HUES48 (cell line): Measurements from ENCODE around the gene CCNY.

Experiments used
- H3K27ac ChIP-seq: one replicate; pipeline ENCODE4 v1.7.0; 2013; ENCODE audit warnings: low read depth, low read length, inconsistent platforms
- H3K27me3 ChIP-seq: 2 replicates; pipeline ENCODE4 v1.6.1; 2013; ENCODE audit warnings: mild to moderate bottlenecking, low read length; ENCODE audit not compliant: control insufficient read depth, insufficient read depth
- H3K36me3 ChIP-seq: 2 replicates; pipeline ENCODE4 v1.6.1; 2013; ENCODE audit warnings: low read length; ENCODE audit not compliant: control insufficient read depth, insufficient read depth
- H3K4me1 ChIP-seq: 2 replicates; pipeline ENCODE4 v1.6.1; 2013; ENCODE audit warnings: mild to moderate bottlenecking, low read length; ENCODE audit not compliant: control insufficient read depth, insufficient read depth
- H3K4me3 ChIP-seq: 2 replicates; pipeline ENCODE4 v1.5.1; 2013; ENCODE audit warnings: mild to moderate bottlenecking, low read depth, low read length
- H3K9ac ChIP-seq: 2 replicates; pipeline ENCODE4 v1.6.1; 2013; ENCODE audit warnings: mild to moderate bottlenecking, low read depth, low read length, moderate library complexity
- H3K9me3 ChIP-seq: 2 replicates; pipeline ENCODE4 v1.6.1; 2013; ENCODE audit warnings: low read length; ENCODE audit not compliant: control insufficient read depth, insufficient read depth

CCNY gene

GRCh38 chr10:35612385-35613106 is 276.2 kb downstream of the CCNY start:
- Histone ChIP-seq H3K9me3 (peaks cover 5% of the 10 kb centered on the region), H3K4me3 (no peak overlapping the region), H3K9ac (no peak overlapping the region), H3K4me1 (no peaks in the 10 kb centered on the region; the same call in 1 of the 2 replicates), H3K27ac (no peak overlapping the region), H3K27me3 (peaks cover 4% of the 10 kb centered on the region; the same call in 1 of the 2 replicates), H3K36me3 (no peaks in the 10 kb centered on the region)

GRCh38 chr10:35613107-35613440 is 276.8 kb downstream of the CCNY start:
- Histone ChIP-seq H3K36me3 (no peaks in the 10 kb centered on the region), H3K27me3 (no peaks in the 10 kb centered on the region), H3K9me3 (peaks cover 5% of the 10 kb centered on the region), H3K27ac (no peak overlapping the region), H3K4me3 (no peak overlapping the region), H3K9ac (no peak overlapping the region), H3K4me1 (no peaks in the 10 kb centered on the region; the same call in 1 of the 2 replicates)

- Histone ChIP-seq H3K27ac (no peak overlapping the region), H3K4me1 (no peaks in the 10 kb centered on the region; the same call in 1 of the 2 replicates), H3K36me3 (no peaks in the 10 kb centered on the region), H3K4me3 (no peak overlapping the region), H3K9me3 (peaks cover 5% of the 10 kb centered on the region), H3K9ac (no peak overlapping the region), H3K27me3 (no peaks in the 10 kb centered on the region)
Observed at GRCh38 chr10:35613597-35614226, 277.4 kb downstream of the CCNY start.

- Histone ChIP-seq H3K36me3 (no peaks in the 10 kb centered on the region), H3K9me3 (peaks cover 5% of the 10 kb centered on the region), H3K4me1 (no peaks in the 10 kb centered on the region; the same call in 1 of the 2 replicates), H3K27ac (no peak overlapping the region), H3K27me3 (no peaks in the 10 kb centered on the region), H3K4me3 (no peak overlapping the region), H3K9ac (no peak overlapping the region)
Observed at GRCh38 chr10:35614312-35614711, 278.0 kb downstream of the CCNY start.
